ENCODE data around the gene LNX1. TPM values are rescaled to one million over a fixed set of nuclear protein-coding genes. Genes with fewer than 3 reads are reported as not detected.

LNX1 gene
- total RNA-seq, 4 donors from 2014 or later, result 5.8 to 14.7 (median 8.4) TPM

- 86% methylated on average over 1 of the region's 1 CpG for WGBS
- no peaks in the 10 kb centered on the region for H3K27me3 ChIP-seq
- DNase-seq (ENCODE audit: extremely low spot score), result no peak
- intact Hi-C loops (cut with DNase I), result no loop called here
- no peak overlapping the region for H3K27ac ChIP-seq (replicated peaks in 1 of 4)
- TF ChIP-seq EP300 (IDR thresholded peaks at IDR 0.05) (no peak), POLR2AphosphoS5 (IDR thresholded peaks at IDR 0.05) (no peak), POLR2A (IDR thresholded peaks at IDR 0.05; ENCODE audit: low read depth) (no peak)
- TF ChIP-seq, protein P1, sequence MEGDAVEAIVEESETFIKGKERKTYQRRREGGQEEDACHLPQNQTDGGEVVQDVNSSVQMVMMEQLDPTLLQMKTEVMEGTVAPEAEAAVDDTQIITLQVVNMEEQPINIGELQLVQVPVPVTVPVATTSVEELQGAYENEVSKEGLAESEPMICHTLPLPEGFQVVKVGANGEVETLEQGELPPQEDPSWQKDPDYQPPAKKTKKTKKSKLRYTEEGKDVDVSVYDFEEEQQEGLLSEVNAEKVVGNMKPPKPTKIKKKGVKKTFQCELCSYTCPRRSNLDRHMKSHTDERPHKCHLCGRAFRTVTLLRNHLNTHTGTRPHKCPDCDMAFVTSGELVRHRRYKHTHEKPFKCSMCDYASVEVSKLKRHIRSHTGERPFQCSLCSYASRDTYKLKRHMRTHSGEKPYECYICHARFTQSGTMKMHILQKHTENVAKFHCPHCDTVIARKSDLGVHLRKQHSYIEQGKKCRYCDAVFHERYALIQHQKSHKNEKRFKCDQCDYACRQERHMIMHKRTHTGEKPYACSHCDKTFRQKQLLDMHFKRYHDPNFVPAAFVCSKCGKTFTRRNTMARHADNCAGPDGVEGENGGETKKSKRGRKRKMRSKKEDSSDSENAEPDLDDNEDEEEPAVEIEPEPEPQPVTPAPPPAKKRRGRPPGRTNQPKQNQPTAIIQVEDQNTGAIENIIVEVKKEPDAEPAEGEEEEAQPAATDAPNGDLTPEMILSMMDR (IDR thresholded peaks at IDR 0.05), result no peak
- peaks cover 0 to 51% (median 24%) of the 10 kb centered on the region in 4 donors for H3K36me3 ChIP-seq
- no peaks in the 10 kb centered on the region for H3K9me3 ChIP-seq
- H3K4me3 ChIP-seq, result no peak overlapping the region
- no peaks in the 10 kb centered on the region for H3K4me1 ChIP-seq
Observed at GRCh38 chr4:53441564-53441963, 149.7 kb downstream of the LNX1 start.

DNA sequence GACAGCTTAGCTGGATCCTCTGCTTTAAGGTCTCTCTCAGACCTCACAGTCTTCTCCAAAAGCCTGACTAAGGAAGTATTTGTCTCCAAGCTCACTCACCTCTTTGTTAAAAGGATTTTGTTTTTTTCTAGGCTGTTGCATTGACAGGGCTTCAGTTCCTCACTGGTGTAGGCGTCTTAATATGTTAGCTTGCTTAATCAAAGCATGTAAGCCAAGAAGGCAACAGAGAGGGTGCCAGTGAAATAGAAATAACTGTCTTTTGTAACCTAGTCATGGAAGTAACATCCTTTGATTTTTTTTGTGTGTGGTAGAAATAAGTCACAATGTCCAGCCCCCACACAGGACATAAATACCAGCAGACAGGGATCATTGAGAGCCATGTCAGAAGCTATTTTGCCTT, 155.0 kb downstream of the LNX1 start:
- Histone ChIP-seq H3K4me1 (no peaks in the 10 kb centered on the region), H3K9me3 (no peaks in the 10 kb centered on the region), H3K27ac (replicated peaks in 1 of 4) (no peak overlapping the region), H3K36me3 (peaks cover 0 to 28% (median 2%) of the 10 kb centered on the region in 4 donors), H3K4me3 (no peak overlapping the region), H3K27me3 (no peaks in the 10 kb centered on the region)
- TF ChIP-seq, protein P1 (IDR thresholded peaks at IDR 0.05), result no peak
- TF ChIP-seq EP300 (IDR thresholded peaks at IDR 0.05) (no peak), POLR2AphosphoS5 (IDR thresholded peaks at IDR 0.05) (no peak), POLR2A (IDR thresholded peaks at IDR 0.05; ENCODE audit: low read depth) (no peak)
- WGBS, result 96% methylated on average over 1 of the region's 1 CpG
- intact Hi-C loops (cut with DNase I), result no loop called here
- DNase-seq (ENCODE audit: extremely low spot score), result no peak

- 90% methylated on average over 4 of the region's 4 CpGs for WGBS
- intact Hi-C loops (cut with DNase I), result no loop called here
- H3K27ac ChIP-seq (replicated peaks in 1 of 4), result no peak overlapping the region
- DNase-seq (ENCODE audit: extremely low spot score), result no peak
- H3K9me3 ChIP-seq, result no peaks in the 10 kb centered on the region
- H3K27me3 ChIP-seq, result no peaks in the 10 kb centered on the region
- TF ChIP-seq EP300 (IDR thresholded peaks at IDR 0.05) (no peak), POLR2A (IDR thresholded peaks at IDR 0.05; ENCODE audit: low read depth) (no peak), POLR2AphosphoS5 (IDR thresholded peaks at IDR 0.05) (no peak)
- TF ChIP-seq, protein P1 (IDR thresholded peaks at IDR 0.05), result no peak
- H3K36me3 ChIP-seq, result peaks cover 4 to 55% (median 18%) of the 10 kb centered on the region in 4 donors
- no peaks in the 10 kb centered on the region for H3K4me1 ChIP-seq
- no peak overlapping the region for H3K4me3 ChIP-seq
Observed at GRCh38 chr4:53432528-53433424, 158.5 kb downstream of the LNX1 start.

- H3K36me3 ChIP-seq, result peaks cover 4 to 54% (median 23%) of the 10 kb centered on the region in 4 donors
- H3K9me3 ChIP-seq, result no peaks in the 10 kb centered on the region
- WGBS, result 95% methylated on average over 5 of the region's 5 CpGs
- no peaks in the 10 kb centered on the region for H3K4me1 ChIP-seq
- no peak for DNase-seq (ENCODE audit: extremely low spot score)
- no peak overlapping the region for H3K27ac ChIP-seq (replicated peaks in 1 of 4)
- TF ChIP-seq, protein P1 (IDR thresholded peaks at IDR 0.05), result no peak
- TF ChIP-seq POLR2A (IDR thresholded peaks at IDR 0.05; ENCODE audit: low read depth), result no peak
- TF ChIP-seq POLR2AphosphoS5 (IDR thresholded peaks at IDR 0.05), result no peak
- no peak for TF ChIP-seq EP300 (IDR thresholded peaks at IDR 0.05)
- intact Hi-C loops (cut with DNase I), result no loop called here
- no peaks in the 10 kb centered on the region for H3K27me3 ChIP-seq
- no peak overlapping the region for H3K4me3 ChIP-seq
Observed at GRCh38 chr4:53431052-53431451, 160.2 kb downstream of the LNX1 start.

All from esophagus muscularis mucosa (tissue), 4 donors.